Measurements from ENCODE around the gene TMEM205. TPM values are rescaled to one million over a fixed set of nuclear protein-coding genes. Genes with fewer than 3 reads are reported as not detected.
A peak's percentile ranks its signal among the peaks of the same experiment; 100 is the strongest.

Gene TMEM205
- total RNA-seq, 1 donor from 2014 or later: 46.0 TPM

GRCh38 chr19:11324079-11324661 is 21.9 kb downstream of the TMEM205 start:
- Histone ChIP-seq H3K27me3 (ENCODE audit: insufficient read depth, low read length) (no peaks in the 10 kb centered on the region), H3K27ac (ENCODE audit: low read depth, low read length) (no peak overlapping the region), H3K36me3 (ENCODE audit: insufficient read depth, low read length) (no peaks in the 10 kb centered on the region), H4K20me1 (ENCODE audit: insufficient read depth, low read length) (no peaks in the 10 kb centered on the region), H3K4me3 (ENCODE audit: insufficient read depth, low read depth, low read length) (no peak overlapping the region), H3K9me3 (ENCODE audit: insufficient read depth, low read depth, low read length) (no peaks in the 10 kb centered on the region), H3K4me2 (ENCODE audit: low read length) (peak overlapping the region; percentile 71), H2AFZ (ENCODE audit: low read depth, low read length) (no peak overlapping the region), H3K4me1 (ENCODE audit: insufficient read depth, low read length) (peaks cover 11% of the 10 kb centered on the region), H3K79me2 (ENCODE audit: insufficient read depth, low read length) (no peaks in the 10 kb centered on the region), H3K9ac (ENCODE audit: low read length) (no peak overlapping the region)
- FAIRE-seq (no peak), DNase-seq (ENCODE audit: low read depth) (peak; percentile 85)
- Mint-ChIP-seq H3K9me3 (ENCODE audit: unreplicated experiment) (no peaks in the 10 kb centered on the region), H3K27ac (ENCODE audit: unreplicated experiment) (no peak overlapping the region), H3K4me1 (ENCODE audit: low read depth, unreplicated experiment) (peaks cover 2% of the 10 kb centered on the region), H3K36me3 (ENCODE audit: low read depth, unreplicated experiment) (no peaks in the 10 kb centered on the region), H3K4me3 (ENCODE audit: unreplicated experiment) (no peak overlapping the region), H3K27me3 (ENCODE audit: low read depth, unreplicated experiment) (peaks cover 1% of the 10 kb centered on the region)
- no peak for TF ChIP-seq EZH2 (IDR thresholded peaks at IDR 0.05; ENCODE audit: insufficient read depth, low read length)
- no peak for TF ChIP-seq CTCF (IDR thresholded peaks at IDR 0.05; ENCODE audit: insufficient read depth, low read depth, low read length)

GRCh38 chr19:11323601-11324078 is 22.4 kb downstream of the TMEM205 start:
- Histone ChIP-seq H2AFZ (ENCODE audit: low read depth, low read length) (no peak overlapping the region), H3K4me3 (ENCODE audit: insufficient read depth, low read depth, low read length) (no peak overlapping the region), H4K20me1 (ENCODE audit: insufficient read depth, low read length) (no peaks in the 10 kb centered on the region), H3K9ac (ENCODE audit: low read length) (no peak overlapping the region), H3K79me2 (ENCODE audit: insufficient read depth, low read length) (no peaks in the 10 kb centered on the region), H3K27me3 (ENCODE audit: insufficient read depth, low read length) (no peaks in the 10 kb centered on the region), H3K36me3 (ENCODE audit: insufficient read depth, low read length) (no peaks in the 10 kb centered on the region), H3K9me3 (ENCODE audit: insufficient read depth, low read depth, low read length) (no peaks in the 10 kb centered on the region), H3K27ac (ENCODE audit: low read depth, low read length) (no peak overlapping the region), H3K4me1 (ENCODE audit: insufficient read depth, low read length) (peaks cover 11% of the 10 kb centered on the region), H3K4me2 (ENCODE audit: low read length) (peak overlapping the region; percentile 71)
- Mint-ChIP-seq H3K36me3 (ENCODE audit: low read depth, unreplicated experiment) (no peaks in the 10 kb centered on the region), H3K4me1 (ENCODE audit: low read depth, unreplicated experiment) (peaks cover 2% of the 10 kb centered on the region), H3K27ac (ENCODE audit: unreplicated experiment) (no peak overlapping the region), H3K9me3 (ENCODE audit: unreplicated experiment) (no peaks in the 10 kb centered on the region), H3K27me3 (ENCODE audit: low read depth, unreplicated experiment) (peaks cover 1% of the 10 kb centered on the region), H3K4me3 (ENCODE audit: unreplicated experiment) (no peak overlapping the region)
- TF ChIP-seq EZH2 (IDR thresholded peaks at IDR 0.05; ENCODE audit: insufficient read depth, low read length) (no peak), CTCF (IDR thresholded peaks at IDR 0.05; ENCODE audit: insufficient read depth, low read depth, low read length) (no peak)
- no peak for FAIRE-seq
- no peak for DNase-seq (ENCODE audit: low read depth)

- Mint-ChIP-seq H3K27me3 (ENCODE audit: low read depth, unreplicated experiment) (peaks cover 1% of the 10 kb centered on the region), H3K36me3 (ENCODE audit: low read depth, unreplicated experiment) (no peaks in the 10 kb centered on the region), H3K27ac (ENCODE audit: unreplicated experiment) (peak overlapping the region; percentile 36), H3K9me3 (ENCODE audit: unreplicated experiment) (no peaks in the 10 kb centered on the region), H3K4me1 (ENCODE audit: low read depth, unreplicated experiment) (peaks cover 2% of the 10 kb centered on the region), H3K4me3 (ENCODE audit: unreplicated experiment) (no peak overlapping the region)
- Histone ChIP-seq H3K4me2 (ENCODE audit: low read length) (no peak overlapping the region), H3K4me1 (ENCODE audit: insufficient read depth, low read length) (peaks cover 11% of the 10 kb centered on the region), H3K27ac (ENCODE audit: low read depth, low read length) (no peak overlapping the region), H2AFZ (ENCODE audit: low read depth, low read length) (no peak overlapping the region), H3K27me3 (ENCODE audit: insufficient read depth, low read length) (no peaks in the 10 kb centered on the region), H3K79me2 (ENCODE audit: insufficient read depth, low read length) (no peaks in the 10 kb centered on the region), H3K36me3 (ENCODE audit: insufficient read depth, low read length) (no peaks in the 10 kb centered on the region), H3K9ac (ENCODE audit: low read length) (no peak overlapping the region), H3K9me3 (ENCODE audit: insufficient read depth, low read depth, low read length) (no peaks in the 10 kb centered on the region), H4K20me1 (ENCODE audit: insufficient read depth, low read length) (no peaks in the 10 kb centered on the region), H3K4me3 (ENCODE audit: insufficient read depth, low read depth, low read length) (no peak overlapping the region)
- no peak for TF ChIP-seq CTCF (IDR thresholded peaks at IDR 0.05; ENCODE audit: insufficient read depth, low read depth, low read length)
- TF ChIP-seq EZH2 (IDR thresholded peaks at IDR 0.05; ENCODE audit: insufficient read depth, low read length): no peak
- DNase-seq (ENCODE audit: low read depth) (no peak), FAIRE-seq (no peak)
These were observed 23.6 kb downstream of the TMEM205 start for GRCh38 chr19:11322269-11323024.

Data from astrocyte (in vitro differentiated cells and primary cell).